Measurements from ENCODE around the gene TESMIN. TPM values are rescaled to one million over a fixed set of nuclear protein-coding genes. Genes with fewer than 3 reads are reported as not detected.

TESMIN gene
- total RNA-seq, 4 donors from 2014 or later, result 0.16 to 0.17 TPM; not detected in 2

DNA sequence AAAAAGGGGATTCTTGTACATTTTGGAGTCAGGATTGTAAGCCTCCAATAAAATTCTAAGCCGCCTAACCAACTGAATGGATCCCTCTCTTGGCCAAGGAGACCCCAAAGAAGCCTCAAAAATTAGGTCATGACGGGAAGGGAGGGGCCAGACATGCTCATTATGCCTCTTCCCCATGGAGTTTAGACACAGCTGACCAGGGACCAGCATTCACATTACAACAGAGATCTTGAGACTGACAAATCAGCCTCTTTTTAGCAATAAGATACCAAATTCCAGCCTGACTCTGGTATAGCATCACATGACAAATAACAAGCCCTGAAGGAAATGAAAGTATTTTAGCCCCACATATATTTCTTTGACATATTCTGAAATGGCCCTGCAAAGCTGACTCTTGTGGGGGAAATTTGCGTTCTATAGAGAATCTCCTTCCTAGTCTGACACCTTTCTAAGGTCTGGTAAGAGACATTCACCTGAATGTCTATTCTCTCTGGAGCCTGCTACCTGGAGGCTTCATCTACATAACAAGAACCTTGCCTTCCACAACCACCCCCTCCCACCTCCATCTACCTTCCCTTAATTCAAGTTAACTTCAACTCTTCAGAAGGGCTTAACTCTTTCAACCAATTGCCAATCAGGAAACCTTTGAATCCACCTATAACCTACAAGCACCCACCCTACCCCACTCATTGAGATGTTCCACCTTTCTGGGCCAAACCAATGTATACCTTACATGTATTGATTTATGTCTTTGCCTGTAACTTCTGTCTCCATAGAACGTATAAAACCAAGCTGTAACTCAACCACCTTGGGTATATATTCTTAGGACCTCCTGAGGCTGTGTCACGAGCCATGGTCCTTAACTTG lies 56.7 kb downstream of the TESMIN start:
- Histone ChIP-seq H3K4me1 (no peaks in the 10 kb centered on the region), H3K27ac (no peak overlapping the region), H3K36me3 (no peaks in the 10 kb centered on the region), H3K9me3 (no peaks in the 10 kb centered on the region), H3K27me3 (peaks cover 0 to 24% (median 16%) of the 10 kb centered on the region in 3 donors), H3K4me3 (no peak overlapping the region)
- no peak for ATAC-seq
- no peak for DNase-seq
- in situ Hi-C loops (cut with MboI; ENCODE audit: low sequenced_read_pairs in 4 of 4) (no loop called here), intact Hi-C loops (cut with DNase I; ENCODE audit: low total_unique reads) (no loop called here)
- TF ChIP-seq POLR2A (IDR thresholded peaks at IDR 0.05), result no peak
- TF ChIP-seq, protein P1, sequence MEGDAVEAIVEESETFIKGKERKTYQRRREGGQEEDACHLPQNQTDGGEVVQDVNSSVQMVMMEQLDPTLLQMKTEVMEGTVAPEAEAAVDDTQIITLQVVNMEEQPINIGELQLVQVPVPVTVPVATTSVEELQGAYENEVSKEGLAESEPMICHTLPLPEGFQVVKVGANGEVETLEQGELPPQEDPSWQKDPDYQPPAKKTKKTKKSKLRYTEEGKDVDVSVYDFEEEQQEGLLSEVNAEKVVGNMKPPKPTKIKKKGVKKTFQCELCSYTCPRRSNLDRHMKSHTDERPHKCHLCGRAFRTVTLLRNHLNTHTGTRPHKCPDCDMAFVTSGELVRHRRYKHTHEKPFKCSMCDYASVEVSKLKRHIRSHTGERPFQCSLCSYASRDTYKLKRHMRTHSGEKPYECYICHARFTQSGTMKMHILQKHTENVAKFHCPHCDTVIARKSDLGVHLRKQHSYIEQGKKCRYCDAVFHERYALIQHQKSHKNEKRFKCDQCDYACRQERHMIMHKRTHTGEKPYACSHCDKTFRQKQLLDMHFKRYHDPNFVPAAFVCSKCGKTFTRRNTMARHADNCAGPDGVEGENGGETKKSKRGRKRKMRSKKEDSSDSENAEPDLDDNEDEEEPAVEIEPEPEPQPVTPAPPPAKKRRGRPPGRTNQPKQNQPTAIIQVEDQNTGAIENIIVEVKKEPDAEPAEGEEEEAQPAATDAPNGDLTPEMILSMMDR (IDR thresholded peaks at IDR 0.05 in 4 of 5, conservative IDR thresholded peaks at IDR 0.05 in 1 of 5), result no peak

DNA sequence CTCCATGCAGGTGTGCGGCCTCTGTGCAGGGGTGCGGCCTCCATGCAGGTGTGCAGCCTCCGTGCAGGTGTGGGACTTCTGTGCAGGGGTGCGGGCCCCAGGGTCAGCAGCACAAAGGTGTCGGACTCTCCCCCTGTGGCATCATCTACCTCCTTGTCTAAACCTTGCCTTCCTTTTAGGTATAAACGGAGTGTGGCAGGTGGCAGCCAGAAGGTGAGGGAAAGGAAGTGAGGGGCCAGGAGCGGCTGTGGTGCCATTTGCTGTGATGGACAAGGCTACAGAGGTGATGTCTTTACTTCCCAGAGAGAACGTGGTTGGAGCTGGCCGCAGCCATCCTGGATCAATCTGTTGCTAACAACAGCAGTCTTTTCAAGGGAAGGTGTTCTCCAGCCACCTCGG lies 57.8 kb downstream of the TESMIN start:
- peaks cover 0 to 24% (median 19%) of the 10 kb centered on the region in 3 donors for H3K27me3 ChIP-seq
- in situ Hi-C loops (cut with MboI; ENCODE audit: low sequenced_read_pairs in 4 of 4) (no loop called here), intact Hi-C loops (cut with DNase I; ENCODE audit: low total_unique reads) (no loop called here)
- H3K27ac ChIP-seq, result no peak overlapping the region
- H3K4me3 ChIP-seq, result no peak overlapping the region
- TF ChIP-seq, protein P1 (IDR thresholded peaks at IDR 0.05 in 4 of 5, conservative IDR thresholded peaks at IDR 0.05 in 1 of 5), result no peak
- TF ChIP-seq POLR2A (IDR thresholded peaks at IDR 0.05), result no peak
- ATAC-seq, result no peak
- no peaks in the 10 kb centered on the region for H3K36me3 ChIP-seq
- H3K4me1 ChIP-seq, result no peaks in the 10 kb centered on the region
- no peak for DNase-seq
- no peaks in the 10 kb centered on the region for H3K9me3 ChIP-seq

DNA sequence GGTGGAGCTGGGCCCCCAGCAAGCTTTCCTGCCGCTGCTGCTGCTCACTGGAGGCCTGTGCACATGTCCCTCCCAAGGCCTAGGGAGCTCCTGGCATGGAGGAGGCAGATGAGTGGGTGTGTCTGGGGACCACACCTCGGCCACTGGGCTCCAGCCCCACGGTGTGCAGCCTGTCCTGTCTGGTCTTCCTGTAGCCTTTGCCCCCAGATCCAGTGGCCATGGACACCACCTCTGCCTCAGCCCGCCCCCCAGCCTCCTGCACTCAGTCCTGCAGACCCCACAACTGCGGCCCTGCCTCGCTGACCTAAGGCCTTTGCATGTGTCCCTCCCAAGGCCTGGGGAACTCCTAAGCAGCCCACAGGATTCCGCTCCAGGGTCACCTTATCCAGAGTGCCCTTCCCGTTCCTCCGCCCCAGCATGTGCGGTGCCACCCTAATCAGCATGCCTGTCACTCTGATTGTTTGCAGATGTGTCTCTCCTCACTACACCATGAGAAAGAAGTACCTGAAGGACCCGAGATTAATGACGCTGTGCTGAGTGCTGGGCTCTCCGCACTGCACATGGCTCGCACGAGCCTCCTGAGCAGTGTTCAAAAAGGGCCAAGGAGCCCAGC lies 58.3 kb downstream of the TESMIN start:
- no peaks in the 10 kb centered on the region for H3K9me3 ChIP-seq
- intact Hi-C loops (cut with DNase I; ENCODE audit: low total_unique reads) (no loop called here), in situ Hi-C loops (cut with MboI; ENCODE audit: low sequenced_read_pairs in 4 of 4) (no loop called here)
- ATAC-seq (no peak), DNase-seq (no peak)
- H3K4me3 ChIP-seq, result no peak overlapping the region
- no peaks in the 10 kb centered on the region for H3K4me1 ChIP-seq
- H3K27ac ChIP-seq, result no peak overlapping the region
- no peak for TF ChIP-seq POLR2A (IDR thresholded peaks at IDR 0.05)
- TF ChIP-seq, protein P1 (IDR thresholded peaks at IDR 0.05 in 4 of 5, conservative IDR thresholded peaks at IDR 0.05 in 1 of 5), result no peak
- H3K27me3 ChIP-seq, result peaks cover 0 to 25% (median 22%) of the 10 kb centered on the region in 3 donors
- no peaks in the 10 kb centered on the region for H3K36me3 ChIP-seq

DNA sequence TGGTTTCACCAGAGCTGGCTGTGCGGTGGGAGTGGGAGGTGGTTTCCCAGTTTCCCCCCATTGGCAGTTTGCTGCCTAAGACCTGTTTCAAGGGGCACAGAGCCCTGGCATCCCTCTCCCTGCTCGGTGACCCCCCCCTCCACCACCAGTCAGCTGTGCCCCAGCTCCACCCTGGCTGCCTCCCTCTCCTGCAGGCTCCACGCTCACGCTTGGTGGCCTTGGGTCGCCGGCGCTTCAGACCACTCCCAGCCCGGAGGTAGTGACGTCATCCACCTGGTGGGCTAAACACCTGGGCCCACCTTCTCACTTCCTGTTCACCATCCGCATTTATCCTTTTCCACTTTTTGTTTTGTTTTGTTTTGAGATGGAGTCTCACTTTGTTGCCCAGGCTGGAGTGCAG lies 59.2 kb downstream of the TESMIN start:
- in situ Hi-C loops (cut with MboI; ENCODE audit: low sequenced_read_pairs in 4 of 4), result no loop called here

DNA sequence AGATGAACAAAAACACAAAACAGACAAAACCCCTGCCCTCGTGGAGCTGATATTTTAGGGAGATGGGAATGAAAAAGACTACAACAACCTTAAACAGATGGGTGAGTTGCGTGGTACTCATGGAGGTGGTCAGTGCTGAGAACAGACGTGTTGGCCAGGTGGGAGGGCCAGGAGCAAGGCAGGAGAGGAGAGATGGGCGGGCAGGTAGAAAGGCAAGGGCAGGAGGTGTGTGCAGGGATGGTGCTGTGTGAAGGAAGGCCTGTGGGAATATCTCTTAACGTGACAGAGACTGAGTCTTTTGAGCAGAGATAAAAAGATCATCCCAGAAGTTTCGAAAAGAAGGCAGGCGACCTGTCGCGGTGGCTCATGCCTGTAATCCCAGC lies 59.9 kb downstream of the TESMIN start:
- TF ChIP-seq POLR2A (IDR thresholded peaks at IDR 0.05), result no peak
- TF ChIP-seq, protein P1 (IDR thresholded peaks at IDR 0.05 in 4 of 5, conservative IDR thresholded peaks at IDR 0.05 in 1 of 5), result no peak

More for the DNA sequence above, 59.2 kb downstream of the TESMIN start:
- ATAC-seq (no peak), DNase-seq (no peak)
- Histone ChIP-seq H3K9me3 (no peaks in the 10 kb centered on the region), H3K4me1 (no peaks in the 10 kb centered on the region), H3K4me3 (no peak overlapping the region), H3K27ac (no peak overlapping the region), H3K27me3 (peaks cover 4 to 22% (median 17%) of the 10 kb centered on the region in 3 donors), H3K36me3 (no peaks in the 10 kb centered on the region)
- TF ChIP-seq POLR2A (IDR thresholded peaks at IDR 0.05), result no peak
- intact Hi-C loops (cut with DNase I; ENCODE audit: low total_unique reads), result no loop called here

More for the DNA sequence above, 59.9 kb downstream of the TESMIN start:
- no peak for DNase-seq
- Histone ChIP-seq H3K27ac (no peak overlapping the region), H3K27me3 (peaks cover 12 to 26% (median 17%) of the 10 kb centered on the region in 3 donors), H3K9me3 (no peaks in the 10 kb centered on the region), H3K4me3 (no peak overlapping the region), H3K36me3 (no peaks in the 10 kb centered on the region), H3K4me1 (no peaks in the 10 kb centered on the region)
- intact Hi-C loops (cut with DNase I; ENCODE audit: low total_unique reads) (no loop called here), in situ Hi-C loops (cut with MboI; ENCODE audit: low sequenced_read_pairs in 4 of 4) (no loop called here)
- ATAC-seq, result no peak
